Kidney epithelial cell (primary cell): ENCODE results near the gene NDNF. TPM values are rescaled to one million over a fixed set of nuclear protein-coding genes. Genes with fewer than 3 reads are reported as not detected.
A peak's percentile ranks its signal among the peaks of the same experiment; 100 is the strongest.

Experiments used
- DNase-seq: peaks from one replicate; pipeline ENCODE4 v3.0.0-alpha.2; 2010; ENCODE audit warnings: low read depth
- H3K27me3 ChIP-seq: 2 replicates; pipeline ENCODE4 v1.6.0; 2011; ENCODE audit warnings: low read length; ENCODE audit not compliant: control insufficient read depth, insufficient read depth
- H3K36me3 ChIP-seq: 2 replicates; pipeline ENCODE4 v1.5.1; 2011; ENCODE audit warnings: low read length; ENCODE audit not compliant: control insufficient read depth, insufficient read depth
- H3K4me3 ChIP-seq: 2 replicates; pipeline ENCODE4 v1.5.1; 2011; ENCODE audit warnings: low read depth, mild to moderate bottlenecking, control low read depth, low read length
- CTCF ChIP-seq: IDR thresholded peaks from 2 replicates; pipeline ENCODE4 v1.5.1; 2011; ENCODE audit warnings: mild to moderate bottlenecking, moderate library complexity, low read length, control low read depth, inconsistent platforms; ENCODE audit not compliant: insufficient read depth, poor library complexity, severe bottlenecking
- total RNA-seq: library from RNA; depleted of rRNA; stranded (reverse); fragments of >200 nt; gene quantifications from 2 replicates; pipeline ENCODE4 v1.2.3, GENCODE V29; 2015

NDNF gene
- total RNA-seq, 1 donor from 2014 or later: 0.08 TPM

- no peak for TF ChIP-seq CTCF
- no peak overlapping the region for H3K4me3 ChIP-seq
- no peak for DNase-seq
- H3K36me3 ChIP-seq: no peaks in the 10 kb centered on the region
- no peaks in the 10 kb centered on the region for H3K27me3 ChIP-seq
Measured at GRCh38 chr4:121107507-121107906, 35.2 kb upstream of the NDNF start.

- H3K36me3 ChIP-seq: no peaks in the 10 kb centered on the region
- no peak for TF ChIP-seq CTCF
Measured at GRCh38 chr4:121100093-121100775, 27.9 kb upstream of the NDNF start.

GRCh38 chr4:121098266-121098665 lies 25.9 kb upstream of the NDNF start:
- Histone ChIP-seq H3K27me3 (no peaks in the 10 kb centered on the region), H3K4me3 (no peak overlapping the region), H3K36me3 (no peaks in the 10 kb centered on the region)
- DNase-seq: no peak
- TF ChIP-seq CTCF: no peak

More at GRCh38 chr4:121100093-121100775, 27.9 kb upstream of the NDNF start:
- DNase-seq: no peak
- no peak overlapping the region for H3K4me3 ChIP-seq
- H3K27me3 ChIP-seq: no peaks in the 10 kb centered on the region

- peak; percentile 31 for TF ChIP-seq CTCF
- no peaks in the 10 kb centered on the region for H3K36me3 ChIP-seq
- no peaks in the 10 kb centered on the region for H3K27me3 ChIP-seq
- H3K4me3 ChIP-seq: no peak overlapping the region
- peak; percentile 7 for DNase-seq
Measured at GRCh38 chr4:121096629-121097028, 24.3 kb upstream of the NDNF start.

GRCh38 chr4:121096191-121096590 lies 23.9 kb upstream of the NDNF start:
- H3K36me3 ChIP-seq: no peaks in the 10 kb centered on the region
- H3K4me3 ChIP-seq: no peak overlapping the region
- H3K27me3 ChIP-seq: no peaks in the 10 kb centered on the region
- no peak for DNase-seq
- no peak for TF ChIP-seq CTCF
